Activated CD4-positive, CD25-positive, alpha-beta regulatory T cell treated with anti-CD3 and anti-CD28 coated beads, Interleukin-2, amount 50 U/mL, for 24 hours (primary cell): ENCODE results near the gene ALOXE3.

Source experiments
- ATAC-seq, 2 donors: fragments of 150-1000 bp; cut with Tn5 transposase; one replicate each; pipeline ENCODE4 v1.10.0; 2021; ENCODE audit warnings: mild to moderate bottlenecking in 1 of 2, moderate library complexity in 1 of 2

Gene ALOXE3

DNA sequence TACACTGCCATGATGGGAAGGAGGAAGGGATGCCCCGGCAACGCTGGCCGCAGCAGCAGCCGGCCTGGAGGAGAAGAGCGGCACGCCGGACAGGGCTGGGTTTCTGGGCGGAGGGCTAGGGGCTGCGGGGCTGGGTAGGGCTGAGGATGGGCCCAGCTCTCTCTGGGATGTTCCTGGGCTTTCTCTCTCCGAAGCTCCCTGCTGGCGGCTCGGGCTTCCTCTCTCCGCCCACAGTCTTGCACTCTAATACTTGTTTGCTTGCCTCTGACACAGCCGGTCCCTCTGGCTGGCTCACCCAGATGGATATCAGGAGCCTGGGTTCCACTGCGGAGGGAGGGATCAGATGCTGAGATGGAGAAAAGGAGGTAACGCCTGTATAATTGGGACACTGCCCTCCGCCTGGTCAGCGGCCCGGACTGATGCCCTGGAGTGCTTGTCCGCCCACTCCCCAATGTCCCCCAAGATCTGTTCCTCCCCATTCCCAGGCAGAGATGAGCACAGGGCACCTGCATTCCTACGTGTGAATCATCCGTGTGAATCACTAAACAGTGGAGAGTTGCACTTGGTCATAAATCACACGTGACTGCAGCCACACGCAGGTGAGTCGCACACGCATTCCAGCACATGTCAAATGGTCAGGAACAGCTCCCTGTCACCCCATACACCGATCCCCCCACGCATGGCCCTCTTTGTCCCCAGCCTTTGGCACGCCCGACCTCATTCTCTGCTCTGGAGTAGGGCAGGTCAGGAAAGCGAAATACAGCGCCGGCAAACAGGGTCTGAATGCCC lies at the start of gene ALOXE3:
Gene ALOXE3, minus strand, starts transcription at position 535 of the 789 bp plus-strand sequence. Its CDS starts 524 bp downstream, at position 11.
- ATAC-seq: peak; percentile 2 to 5

DNA sequence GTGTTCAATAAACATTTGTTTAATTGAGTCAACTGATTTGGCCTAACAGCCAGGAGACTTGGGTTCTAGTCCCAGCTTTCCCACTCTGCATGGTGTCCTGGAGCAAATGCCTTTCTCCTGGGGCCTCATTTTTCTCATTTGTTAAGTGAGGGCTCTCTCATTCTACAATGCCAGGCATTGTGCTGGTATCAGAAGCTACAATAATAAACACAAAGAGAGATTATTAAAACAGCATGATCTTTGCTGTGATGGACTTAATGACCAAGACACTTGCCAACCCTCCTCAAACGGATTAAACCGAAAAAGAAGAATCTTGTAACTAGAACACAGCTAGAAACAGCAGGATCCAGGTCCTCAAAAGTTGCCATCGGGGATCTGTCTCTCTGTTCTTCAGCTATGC lies 49.2 kb upstream of the ALOXE3 start:
- ATAC-seq: no peak

DNA sequence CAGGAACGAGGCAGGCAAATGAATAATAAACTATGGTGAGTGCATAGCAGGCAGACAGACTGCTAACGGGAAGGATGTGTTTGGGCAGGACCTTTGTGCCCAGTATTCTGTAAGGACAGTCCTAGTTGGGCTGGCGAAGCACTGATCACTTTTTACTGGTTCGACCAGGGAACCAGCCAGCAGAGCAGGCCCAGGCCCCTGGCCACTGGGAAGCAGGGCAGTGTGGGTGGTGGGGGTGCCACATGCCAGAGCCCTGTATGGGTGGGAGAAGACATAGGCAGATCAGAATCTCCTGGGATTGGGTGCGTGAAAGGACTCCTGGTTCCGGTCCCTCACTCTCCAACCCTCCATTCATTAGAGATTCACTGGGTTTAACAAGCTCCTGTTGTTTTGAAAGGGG lies 48.4 kb upstream of the ALOXE3 start:
- ATAC-seq: no peak

DNA sequence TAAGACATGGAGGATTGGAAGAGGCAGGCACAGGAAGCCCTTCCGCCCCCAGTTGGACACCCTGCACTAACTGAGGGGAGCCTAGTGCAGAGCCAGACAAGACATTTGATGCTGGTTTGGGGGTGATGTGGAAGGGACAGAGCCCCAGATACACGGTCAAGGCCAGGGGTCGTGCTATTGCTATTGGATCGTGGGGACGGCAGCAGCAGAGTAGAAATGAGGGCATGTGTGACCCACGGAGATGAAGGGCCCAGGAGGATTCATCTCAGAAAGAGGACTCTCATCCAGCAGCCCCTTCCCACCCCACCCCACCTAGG lies 46.5 kb upstream of the ALOXE3 start:
- ATAC-seq: no peak

DNA sequence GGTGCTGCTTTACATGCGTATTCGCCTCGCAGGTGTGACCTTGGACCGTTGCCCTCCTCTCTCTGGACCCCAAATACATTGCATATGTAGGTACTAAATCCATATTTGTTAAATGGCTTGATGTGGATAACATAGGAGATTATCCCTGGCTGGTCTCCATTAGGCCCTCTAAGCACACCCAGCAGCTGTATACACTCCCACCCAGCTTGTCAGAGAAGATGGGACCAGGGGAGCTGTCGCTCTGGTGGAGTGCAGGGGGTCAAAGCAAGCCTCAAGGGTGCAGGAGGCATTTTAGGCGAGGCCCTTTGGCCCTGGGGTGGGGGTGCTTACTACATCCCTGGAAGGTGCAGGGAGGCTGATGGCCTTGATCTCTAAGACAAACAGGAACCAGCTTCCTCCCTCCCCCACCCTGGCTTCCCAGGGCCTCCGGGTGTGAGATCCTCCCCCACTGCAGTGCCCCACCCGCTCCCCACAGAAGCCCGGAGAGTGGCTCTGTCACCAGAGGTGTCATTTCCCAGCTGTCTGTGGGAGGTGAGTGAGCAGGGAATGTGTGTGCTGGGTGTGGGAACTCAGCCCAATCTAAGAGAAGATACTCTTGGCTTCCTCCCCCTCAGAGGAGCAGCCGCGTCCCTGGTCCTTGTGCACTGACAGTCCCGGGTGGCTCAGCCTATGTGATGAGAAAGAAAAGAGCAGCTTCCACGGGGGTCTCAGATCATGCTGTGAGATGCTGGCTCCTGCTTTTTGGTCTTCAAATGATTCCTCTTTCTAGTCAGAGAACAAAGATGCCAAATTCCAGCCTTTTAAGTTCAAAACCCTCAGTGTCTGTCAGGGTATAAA lies 45.9 kb upstream of the ALOXE3 start:
- peak; percentile 39 to 50 for ATAC-seq

DNA sequence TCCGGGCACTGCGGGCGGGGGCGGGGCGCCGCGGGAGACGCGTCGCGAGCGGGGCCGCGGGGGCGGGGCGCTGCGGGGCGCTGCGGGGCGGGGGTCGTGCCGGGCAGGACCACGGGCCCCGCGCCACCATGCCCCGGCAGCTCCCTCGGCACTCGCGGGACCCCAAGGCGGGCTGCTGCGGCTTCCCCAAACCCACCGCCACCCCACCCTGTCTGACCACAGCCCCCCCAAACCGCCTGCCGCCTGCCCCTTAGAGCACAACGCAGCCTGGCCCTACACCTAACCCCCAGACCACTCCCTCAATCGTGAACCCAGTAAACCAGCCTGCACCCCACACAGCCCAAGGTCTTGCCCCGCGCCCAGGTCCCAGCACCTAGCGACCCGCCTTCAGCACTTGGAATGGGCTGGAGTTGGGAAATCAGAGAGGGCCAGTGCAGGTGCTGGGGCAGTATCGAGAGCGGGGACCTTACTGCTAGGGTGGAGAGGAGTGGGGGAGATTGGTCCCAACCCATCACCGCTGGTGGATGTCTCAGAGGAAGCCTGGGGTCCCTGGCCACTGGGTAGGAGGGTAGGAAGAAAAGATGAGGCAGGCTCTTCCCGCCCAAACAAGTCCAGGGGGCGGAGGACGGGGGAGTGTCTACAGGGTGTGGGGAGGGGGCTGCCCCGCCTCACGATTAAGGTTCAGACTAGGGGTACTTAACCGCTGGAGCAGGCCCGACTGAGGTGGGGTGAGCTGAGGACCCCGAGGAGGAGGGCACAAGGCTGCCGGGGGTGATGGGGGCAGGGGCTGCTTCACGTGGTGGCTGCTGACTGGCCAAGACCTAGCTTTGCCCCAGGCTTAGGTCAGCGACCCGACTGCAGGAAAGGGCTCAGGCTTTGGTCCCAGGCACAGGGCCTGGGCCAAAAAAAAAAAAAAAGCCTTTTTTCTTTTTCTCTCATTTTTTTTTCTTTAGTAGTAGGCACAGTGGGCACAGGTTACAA lies 45.0 kb upstream of the ALOXE3 start:
- ATAC-seq: peak; percentile 1 to 6

DNA sequence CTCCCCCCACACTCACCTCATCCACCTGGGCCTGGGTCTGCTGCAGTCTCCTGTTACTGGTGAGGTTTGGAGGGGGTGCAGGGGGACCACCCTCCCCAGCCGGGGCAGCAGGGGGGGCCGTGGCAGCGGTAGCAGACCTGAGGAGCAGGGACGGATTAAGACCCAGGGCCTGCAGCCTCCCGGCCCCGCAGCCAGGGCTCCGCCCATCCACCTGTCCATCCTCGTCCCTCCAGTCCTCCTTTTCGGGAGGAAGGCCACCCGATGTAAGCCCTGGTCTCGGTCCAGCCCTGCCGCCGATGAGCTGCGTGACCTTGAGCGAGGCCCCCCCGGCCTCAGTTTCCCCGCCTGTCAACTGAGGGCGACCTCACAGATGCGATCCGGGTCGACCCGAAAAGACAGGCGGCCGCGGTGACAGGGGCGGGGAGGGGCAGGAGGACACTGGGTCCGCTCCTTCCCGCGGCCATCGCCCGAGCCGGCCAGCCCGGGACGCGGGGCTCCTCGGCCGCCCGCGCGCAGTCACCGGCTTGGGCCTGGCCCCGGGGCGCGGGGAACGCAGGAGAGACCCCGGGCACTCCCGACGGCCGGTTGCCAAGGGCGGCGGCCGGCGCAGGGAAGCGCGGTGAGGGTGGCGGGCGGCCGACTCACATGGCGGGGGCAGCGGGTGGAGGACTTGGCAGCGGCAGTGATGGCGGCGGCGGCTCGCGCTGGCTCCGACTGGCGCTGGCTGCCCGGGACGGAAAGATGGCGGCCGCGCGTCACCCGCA lies 44.1 kb upstream of the ALOXE3 start, which contains the start of gene VAMP2:
Gene VAMP2, minus strand, starts transcription at position 716 of the 764 bp plus-strand sequence. Its CDS starts 69 bp downstream, at position 647.
- ATAC-seq: peak; percentile 70

DNA sequence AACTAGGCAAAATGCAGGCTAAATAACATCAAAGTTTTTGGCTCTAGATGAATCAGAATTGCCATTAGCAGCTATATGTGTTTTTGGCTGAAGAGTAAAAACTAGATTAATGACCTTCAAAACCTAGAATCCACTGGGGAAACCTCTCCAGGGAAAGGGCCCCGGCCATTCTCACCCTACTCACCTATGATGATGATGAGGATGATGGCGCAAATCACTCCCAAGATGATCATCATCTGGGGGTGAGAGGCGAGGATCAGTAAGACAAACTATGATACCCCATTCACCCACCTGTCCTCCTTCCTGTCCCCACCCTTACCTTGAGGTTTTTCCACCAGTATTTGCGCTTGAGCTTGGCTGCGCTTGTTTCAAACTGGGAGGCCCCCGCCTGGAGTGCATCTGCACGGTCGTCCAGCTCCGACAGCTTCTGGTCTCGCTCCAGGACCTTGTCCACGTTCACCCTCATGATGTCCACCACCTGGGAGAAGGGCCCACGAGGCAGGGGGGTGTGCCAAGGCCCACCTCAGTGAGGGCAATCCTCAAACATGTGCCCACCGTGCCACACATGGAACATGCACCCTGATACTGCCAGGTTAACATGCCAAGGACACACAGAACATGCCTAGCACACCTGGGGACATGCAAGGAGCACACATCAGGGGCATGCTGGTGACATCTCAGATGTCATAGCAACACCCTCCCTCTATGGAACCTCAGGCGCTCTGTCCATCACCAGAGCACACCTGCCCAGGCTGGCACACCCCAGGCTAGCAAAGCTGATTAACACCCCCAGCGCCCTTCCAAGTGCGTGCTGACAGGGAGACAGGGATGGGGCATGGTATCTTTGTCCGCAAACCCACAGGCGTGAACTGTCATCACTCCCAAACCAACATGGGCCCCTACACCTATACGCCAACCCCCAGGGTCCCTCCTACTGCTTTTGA lies 43.2 kb upstream of the ALOXE3 start:
- no peak for ATAC-seq

DNA sequence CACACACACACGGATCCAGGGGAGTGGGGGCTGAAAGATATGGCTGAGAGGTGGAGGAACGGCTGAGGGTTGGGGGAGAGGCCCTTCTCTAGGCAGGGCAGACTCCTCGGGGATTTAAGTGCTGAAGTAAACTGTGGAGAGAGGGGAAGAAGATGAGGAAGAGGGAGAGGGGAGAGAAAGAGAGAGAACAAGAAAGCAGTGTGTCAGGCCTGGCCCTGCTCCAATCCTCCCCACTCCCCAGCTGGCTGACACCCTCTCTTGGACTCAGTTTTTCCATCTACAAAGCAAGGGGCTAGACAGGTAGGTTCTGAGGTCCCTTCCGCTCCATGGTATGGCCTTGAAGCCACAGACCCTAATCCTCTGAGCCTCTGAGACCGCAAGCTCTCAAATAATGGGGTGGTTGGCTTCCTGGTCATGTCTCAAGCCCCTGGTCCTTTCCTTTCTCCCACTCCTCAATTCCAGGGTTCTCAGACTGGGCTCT lies 42.5 kb upstream of the ALOXE3 start:
- ATAC-seq: no peak

DNA sequence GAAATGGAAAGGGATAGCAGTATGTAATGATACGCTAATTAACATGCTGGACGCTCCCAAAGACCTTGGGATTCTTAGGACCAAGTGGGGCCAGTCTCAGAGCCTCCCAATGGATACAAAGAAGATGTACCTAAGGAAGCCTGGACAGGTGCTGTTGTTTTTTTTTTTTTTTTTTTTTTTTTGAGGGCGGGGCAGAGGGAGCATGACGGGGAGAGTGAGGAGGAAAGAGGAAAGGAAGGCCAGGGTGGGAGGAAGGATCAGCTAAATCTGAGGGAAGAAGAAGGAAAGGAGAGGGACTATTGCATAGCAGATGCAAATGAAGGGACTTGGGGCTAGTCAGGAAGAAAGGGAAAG lies 41.9 kb upstream of the ALOXE3 start:
- no peak for ATAC-seq

DNA sequence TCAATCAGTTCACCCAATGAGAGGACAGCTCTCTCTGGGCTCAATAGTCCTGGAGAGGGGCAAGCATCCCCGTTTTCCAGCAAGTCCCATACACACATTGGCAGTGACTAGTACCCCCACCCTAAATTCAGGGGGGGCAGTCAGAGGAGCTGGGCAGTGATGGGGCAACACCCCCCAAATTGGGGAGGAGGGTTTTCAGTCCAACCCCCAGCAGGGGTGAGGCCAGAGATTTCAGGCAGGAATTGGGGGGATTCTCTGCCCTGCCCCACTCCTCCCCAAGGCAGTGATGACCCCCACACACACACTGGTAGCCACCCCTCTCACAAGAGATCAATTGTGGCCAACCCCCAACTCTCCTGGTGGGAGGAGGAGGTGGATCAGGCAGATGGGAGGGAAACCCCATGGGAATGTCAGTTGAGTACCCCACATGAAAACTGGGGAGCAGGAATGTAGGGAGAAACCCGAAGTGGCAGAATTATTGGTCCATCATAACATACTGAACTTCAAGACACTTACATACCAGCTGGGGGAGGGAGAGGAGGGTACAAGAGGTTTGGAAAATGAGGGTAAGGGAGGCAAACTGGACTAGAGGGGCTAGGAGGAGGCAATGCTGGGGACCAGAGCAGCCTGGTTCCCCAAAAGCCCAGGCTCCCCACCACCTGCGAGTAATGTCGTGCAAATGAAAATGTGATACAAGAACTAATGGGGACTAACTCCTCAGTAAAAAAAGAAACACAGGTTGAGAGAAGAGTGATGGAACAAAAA lies 41.3 kb upstream of the ALOXE3 start:
- ATAC-seq: no peak

DNA sequence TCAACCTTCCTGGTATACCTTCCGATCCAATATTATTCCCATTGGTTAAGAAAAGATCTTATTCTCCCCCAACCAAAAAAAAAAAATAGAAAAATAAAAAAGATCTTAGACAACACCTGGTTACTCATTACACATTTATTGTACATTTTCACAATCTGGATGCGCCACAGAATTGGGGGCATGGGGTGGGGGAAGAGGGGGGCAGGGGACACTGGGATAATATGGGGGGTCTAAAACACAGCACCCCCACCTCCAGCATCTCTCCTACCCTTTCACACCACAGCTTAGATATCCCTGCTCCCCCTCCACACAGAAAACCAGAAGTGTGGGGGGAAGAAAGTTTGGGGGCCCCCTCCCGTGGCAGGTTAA lies 40.7 kb upstream of the ALOXE3 start:
- no peak for ATAC-seq

DNA sequence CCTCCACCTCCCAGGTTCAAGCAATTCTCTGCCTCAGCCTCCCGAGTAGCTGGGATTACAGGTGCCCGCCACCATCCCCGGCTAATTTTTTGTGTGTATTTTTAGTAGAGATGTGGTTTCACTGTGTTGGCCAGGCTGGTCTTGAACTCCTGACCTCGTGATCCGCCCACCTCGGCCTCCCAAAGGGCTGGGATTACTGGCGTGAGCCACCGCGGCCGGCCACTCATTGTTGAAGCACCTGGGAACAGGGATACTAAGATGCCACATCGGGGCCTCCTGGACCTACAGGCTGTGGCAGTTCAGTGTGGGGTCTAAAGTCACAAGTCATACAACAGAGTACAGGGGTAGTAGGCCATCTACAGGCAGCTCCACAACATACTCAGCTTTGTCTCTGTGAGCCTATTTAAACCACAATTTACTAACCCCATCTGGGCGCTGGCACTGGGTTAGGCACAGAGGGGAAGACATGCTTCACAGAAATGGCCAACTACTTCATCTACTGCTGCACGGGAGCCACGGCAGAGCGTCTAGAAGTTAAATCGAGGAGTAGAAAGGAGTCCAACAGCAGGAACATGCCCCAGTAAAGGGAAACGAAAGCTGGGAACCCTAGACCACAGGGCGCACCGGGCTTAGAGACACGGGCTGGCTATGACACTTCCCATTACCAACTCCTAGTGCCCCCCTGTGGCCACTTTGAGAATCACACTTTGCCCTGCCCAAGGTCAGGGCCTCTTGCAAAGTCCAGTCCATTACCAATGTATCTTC lies 40.1 kb upstream of the ALOXE3 start:
- peak in 1 of 2 donors; percentile 11 for ATAC-seq

DNA sequence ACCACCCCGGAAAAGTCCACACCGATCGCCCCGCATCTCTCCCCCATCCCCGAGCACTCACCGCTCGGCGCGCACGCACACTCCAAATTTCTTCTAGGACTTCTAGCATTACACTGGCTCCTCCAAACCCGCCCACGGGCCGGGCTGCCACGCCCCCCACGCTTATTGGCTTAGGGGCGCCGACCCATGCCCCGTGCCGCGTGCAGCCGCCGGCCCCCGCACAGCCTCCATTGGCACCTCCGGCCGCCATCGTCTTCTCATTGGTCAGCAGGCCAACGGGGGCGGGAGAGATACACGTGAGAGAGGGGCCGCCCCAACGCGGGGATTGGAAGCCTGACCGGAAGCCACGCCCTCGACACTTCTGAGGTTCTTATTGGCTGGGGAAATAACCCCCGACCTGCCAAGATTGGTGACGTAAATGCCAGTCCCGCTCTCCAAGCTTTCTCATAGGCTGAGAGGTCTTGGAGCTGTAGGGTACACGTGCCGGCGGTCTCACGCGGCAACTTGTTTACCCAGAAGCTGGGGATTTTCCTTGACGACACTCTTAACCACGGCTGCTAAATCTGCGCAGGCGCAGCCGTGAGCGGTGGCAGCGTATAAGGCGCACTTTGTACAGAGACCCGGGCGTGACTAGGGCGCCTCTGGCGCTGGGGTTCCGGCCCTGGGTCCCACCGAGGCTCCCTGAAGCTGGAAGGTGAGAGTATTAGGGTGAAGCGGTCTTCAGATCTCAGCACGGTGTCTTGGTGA lies 38.1 kb upstream of the ALOXE3 start:
- ATAC-seq: peak; percentile 81 to 83

DNA sequence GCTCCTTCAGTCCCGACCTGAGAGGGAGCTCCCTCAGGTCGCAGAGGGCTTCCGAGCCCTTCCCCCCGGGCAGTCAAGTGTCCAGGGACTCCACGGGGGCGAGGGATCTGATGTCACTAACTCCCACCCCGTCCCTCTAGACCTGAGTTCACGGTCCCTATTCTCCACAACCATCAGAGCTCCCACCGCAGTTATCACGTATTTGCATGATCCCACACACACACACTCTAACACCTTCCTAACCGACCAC lies 37.6 kb upstream of the ALOXE3 start:
- no peak for ATAC-seq

DNA sequence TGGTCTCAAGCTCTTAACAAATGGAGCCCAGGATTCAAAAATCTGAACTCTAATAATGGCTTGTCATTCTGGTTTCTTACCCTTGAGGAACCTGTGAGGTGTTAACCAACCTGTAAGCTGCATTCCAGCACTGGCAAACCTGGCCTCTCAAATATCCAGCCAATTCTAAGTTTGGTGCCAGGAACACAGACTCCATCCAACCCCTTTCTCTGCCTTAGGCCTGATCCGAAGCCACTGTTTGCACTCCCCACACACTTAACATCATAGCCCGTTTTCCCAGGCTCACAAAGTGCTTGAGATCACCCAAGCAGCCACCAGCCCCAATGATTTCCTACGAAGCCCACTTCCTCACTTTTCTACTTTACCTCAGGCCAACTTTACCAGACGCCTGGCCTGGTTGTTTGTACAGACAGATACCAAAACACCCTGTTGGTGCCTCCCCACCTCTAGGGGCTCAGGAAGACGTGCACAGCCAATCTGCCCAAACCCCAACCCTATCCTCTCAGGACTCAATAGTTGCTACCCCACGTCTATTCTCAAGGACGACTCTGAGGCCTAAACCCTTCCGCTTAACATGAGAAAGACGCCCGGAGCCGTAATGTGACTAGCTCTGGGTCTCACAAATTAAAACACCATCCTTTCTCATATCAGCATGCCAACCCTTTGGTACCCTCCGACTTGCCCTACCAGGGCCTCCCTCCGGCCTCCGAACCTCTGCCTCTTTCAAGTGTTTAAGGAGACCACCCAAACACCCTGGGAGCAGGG lies 37.1 kb upstream of the ALOXE3 start:
- no peak for ATAC-seq

DNA sequence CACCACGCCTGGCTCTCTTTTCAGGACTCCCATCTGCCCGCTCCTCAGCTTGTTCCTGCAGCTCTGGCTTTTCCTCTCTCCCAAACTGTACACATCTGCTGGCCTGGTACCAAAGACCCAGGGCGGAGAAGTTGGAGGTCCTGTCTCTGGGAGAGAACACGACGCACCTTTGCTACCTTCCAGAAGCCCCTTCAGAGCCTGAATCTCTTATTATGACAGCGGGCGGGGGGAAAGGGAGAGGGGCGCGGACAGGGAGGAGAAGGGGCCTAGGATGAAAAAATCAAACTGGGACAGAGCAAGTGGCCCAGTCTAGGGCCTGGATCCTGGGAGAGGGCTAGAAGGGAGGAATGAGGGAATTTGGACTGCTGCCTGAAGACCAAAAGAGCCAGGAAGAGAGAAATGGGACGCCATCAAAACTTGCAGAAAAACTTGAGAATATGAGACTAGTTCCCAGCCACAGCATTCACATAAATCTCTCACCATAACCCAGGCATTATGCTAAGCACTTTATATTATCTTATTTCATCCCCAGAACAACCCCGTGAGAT lies 36.4 kb upstream of the ALOXE3 start:
- no peak for ATAC-seq
